Activated CD4-positive, alpha-beta T cell treated with anti-CD3 and anti-CD28 coated beads, Interleukin-2, amount 10 ng/mL, durations not matched to agents 7 days and 5 days (primary cell): ENCODE measurements around the gene NEK5. TPM values are rescaled to one million over a fixed set of nuclear protein-coding genes. Genes with fewer than 3 reads are reported as not detected.

Source experiments
- total RNA-seq, 2 experiments: library from RNA; stranded (reverse); gene quantifications; one replicate each; pipeline ENCODE4 v1.2.3, GENCODE V29; 2021

The NEK5 gene
- total RNA-seq, 2 experiments from 2014 or later = not detected

Other genes with a start within 250 kb of the NEK5 start
- gene ATP7B, start 117.6 kb downstream of the NEK5 start, total RNA-seq = under 1 TPM; 0.62 to 0.74 TPM
- 10 to 100 TPM; 31.1 to 31.7 TPM for gene ALG11, start 116.7 kb downstream of the NEK5 start, total RNA-seq
- 10 to 100 TPM; 11.7 to 12.9 TPM for gene UTP14C, start 104.4 kb downstream of the NEK5 start, total RNA-seq
- 1 to 10 TPM; 3.7 to 5.1 TPM for gene NEK3, start 30.5 kb upstream of the NEK5 start, total RNA-seq